ENCODE results near the gene RGS16.

Gene RGS16

DNA sequence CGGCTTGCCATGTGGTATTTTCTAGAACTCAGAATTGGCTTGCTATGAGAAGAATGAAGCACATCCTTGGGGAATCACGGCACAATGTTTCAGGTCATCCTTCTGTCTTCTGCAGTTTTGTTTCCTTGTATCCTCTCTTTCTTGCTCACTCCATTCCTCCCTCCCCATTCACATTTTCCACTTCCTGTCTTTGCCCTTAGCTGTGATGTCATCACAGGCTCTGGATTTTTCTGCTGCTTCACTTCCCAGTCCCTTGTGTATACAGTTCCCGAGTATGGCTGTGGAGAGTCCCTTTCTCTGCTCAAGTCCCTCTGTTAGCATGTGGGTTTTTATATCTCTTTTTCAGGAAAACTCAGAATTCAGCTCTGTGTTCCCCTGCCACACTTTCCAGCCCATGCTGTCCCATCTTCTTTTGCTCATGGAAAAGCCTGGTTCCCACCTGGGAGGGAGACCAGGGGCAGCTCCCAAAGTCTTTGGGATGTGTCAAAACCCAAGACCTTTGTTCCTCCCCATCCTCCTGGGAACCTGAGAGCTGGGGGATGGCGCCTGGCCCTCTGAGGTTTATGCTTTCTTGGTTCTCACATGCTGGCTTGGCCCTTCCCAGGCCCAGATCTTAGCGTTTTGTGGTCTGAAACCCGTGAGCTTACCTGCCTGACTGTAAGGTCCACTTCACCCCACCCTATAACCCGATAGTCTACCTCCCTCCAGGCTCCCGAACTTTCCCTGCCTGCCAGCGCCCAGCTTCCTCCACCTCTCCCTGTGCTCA lies 4.8 kb upstream of the RGS16 start:
- no peak for TF ChIP-seq ZNF274 (IDR thresholded peaks at IDR 0.05; ENCODE audit: low read depth, low read length)
- H3K4me3 ChIP-seq (ENCODE audit: low read length), result no peak overlapping the region

GRCh38 chr1:182608236-182608635 lies 4.0 kb upstream of the RGS16 start:
- no peak overlapping the region for H3K4me3 ChIP-seq (ENCODE audit: low read length)
- no peak for TF ChIP-seq ZNF274 (IDR thresholded peaks at IDR 0.05; ENCODE audit: low read depth, low read length)

- TF ChIP-seq ZNF274 (IDR thresholded peaks at IDR 0.05; ENCODE audit: low read depth, low read length), result no peak
- no peak overlapping the region; the same call in 1 of the 2 replicates for H3K4me3 ChIP-seq (ENCODE audit: low read length)
These were observed 3.4 kb upstream of the RGS16 start for GRCh38 chr1:182607566-182607965.

GRCh38 chr1:182603646-182604174 lies 479 bp downstream of the RGS16 start:
- peak overlapping the region; percentile 91 for H3K4me3 ChIP-seq (ENCODE audit: low read length)
- no peak for TF ChIP-seq ZNF274 (IDR thresholded peaks at IDR 0.05; ENCODE audit: low read depth, low read length)

- TF ChIP-seq ZNF274 (IDR thresholded peaks at IDR 0.05; ENCODE audit: low read depth, low read length), result no peak
- peak overlapping the region; percentile 91 for H3K4me3 ChIP-seq (ENCODE audit: low read length)
These were observed 1.1 kb downstream of the RGS16 start for GRCh38 chr1:182602935-182603645.

- H3K4me3 ChIP-seq (ENCODE audit: low read length), result peak overlapping the region; percentile 91
- no peak for TF ChIP-seq ZNF274 (IDR thresholded peaks at IDR 0.05; ENCODE audit: low read depth, low read length)
These were observed 2.3 kb downstream of the RGS16 start for GRCh38 chr1:182601913-182602312.

DNA sequence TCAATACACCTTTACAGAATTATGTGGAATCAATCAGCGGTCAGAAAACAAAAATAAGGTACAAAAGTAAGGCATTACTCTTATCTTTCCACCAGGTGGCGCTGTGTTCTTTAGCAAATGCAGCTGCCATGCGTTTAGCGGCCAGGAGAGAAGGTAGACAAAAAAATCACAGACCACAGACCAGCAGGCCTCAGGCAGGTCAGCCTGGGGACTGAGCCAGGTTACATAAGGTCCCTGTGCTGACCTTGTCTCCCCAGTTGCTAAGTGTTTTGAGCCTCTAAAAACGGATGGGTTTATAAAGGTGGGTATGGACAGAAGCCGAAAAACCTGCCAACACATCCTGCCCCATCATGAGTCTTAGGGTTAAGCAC lies 2.8 kb downstream of the RGS16 start:
- TF ChIP-seq ZNF274 (IDR thresholded peaks at IDR 0.05; ENCODE audit: low read depth, low read length), result no peak
- H3K4me3 ChIP-seq (ENCODE audit: low read length), result peak overlapping the region; percentile 91; the same call in 1 of the 2 replicates

DNA sequence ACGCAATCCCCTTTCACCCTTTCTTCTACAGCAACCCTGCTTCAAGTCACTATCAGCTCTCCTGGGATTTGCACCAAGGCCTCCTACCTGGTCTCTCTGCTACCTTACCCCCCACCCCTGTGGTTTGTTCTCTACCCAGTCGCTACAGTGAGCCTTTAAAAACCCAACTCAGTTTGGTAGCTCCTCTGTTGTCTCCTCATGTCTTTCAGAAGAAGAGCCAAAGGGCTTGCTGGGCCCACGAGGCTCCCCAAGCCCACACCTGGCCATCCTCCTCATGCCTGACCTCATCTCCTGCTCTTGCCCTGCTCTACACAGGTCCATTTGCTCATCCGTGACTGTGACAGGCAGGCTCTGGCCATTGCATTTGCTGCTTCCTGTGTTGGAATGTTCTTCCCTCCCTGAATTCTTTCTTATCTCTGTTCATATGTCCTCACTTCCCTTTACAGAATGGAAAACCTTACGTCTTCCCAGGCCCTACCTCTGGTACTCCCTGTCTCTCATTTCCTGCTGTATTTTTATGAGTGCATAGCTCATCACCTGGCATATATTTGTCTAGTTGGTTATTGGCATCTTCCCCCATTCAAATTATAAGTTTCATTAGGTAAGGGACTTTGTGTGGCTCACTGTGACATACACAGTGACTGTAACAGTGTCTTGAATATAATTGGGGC lies 3.3 kb downstream of the RGS16 start:
- no peak for TF ChIP-seq ZNF274 (IDR thresholded peaks at IDR 0.05; ENCODE audit: low read depth, low read length)
- H3K4me3 ChIP-seq (ENCODE audit: low read length), result no peak overlapping the region

GRCh38 chr1:182600036-182600713 lies 4.0 kb downstream of the RGS16 start:
- H3K4me3 ChIP-seq (ENCODE audit: low read length), result no peak overlapping the region
- no peak for TF ChIP-seq ZNF274 (IDR thresholded peaks at IDR 0.05; ENCODE audit: low read depth, low read length)

GRCh38 chr1:182599339-182599738 lies 4.8 kb downstream of the RGS16 start:
- no peak for TF ChIP-seq ZNF274 (IDR thresholded peaks at IDR 0.05; ENCODE audit: low read depth, low read length)

GRCh38 chr1:182598296-182598695 lies 5.9 kb downstream of the RGS16 start:
- no peak for TF ChIP-seq ZNF274 (IDR thresholded peaks at IDR 0.05; ENCODE audit: low read depth, low read length)

More at GRCh38 chr1:182599339-182599738, 4.8 kb downstream of the RGS16 start:
- no peak overlapping the region for H3K4me3 ChIP-seq (ENCODE audit: low read length)

GRCh38 chr1:182596934-182597333 lies 7.3 kb downstream of the RGS16 start:
- TF ChIP-seq ZNF274 (IDR thresholded peaks at IDR 0.05; ENCODE audit: low read depth, low read length), result no peak
- H3K4me3 ChIP-seq (ENCODE audit: low read length), result no peak overlapping the region

More at GRCh38 chr1:182598296-182598695, 5.9 kb downstream of the RGS16 start:
- H3K4me3 ChIP-seq (ENCODE audit: low read length), result no peak overlapping the region

- H3K4me3 ChIP-seq (ENCODE audit: low read length), result no peak overlapping the region
- no peak for TF ChIP-seq ZNF274 (IDR thresholded peaks at IDR 0.05; ENCODE audit: low read depth, low read length)
These were observed 8.4 kb downstream of the RGS16 start for GRCh38 chr1:182595641-182596240.
